ENCODE measurements around the gene MYO5A. TPM values are rescaled to one million over a fixed set of nuclear protein-coding genes. Genes with fewer than 3 reads are reported as not detected.

The MYO5A gene
- total RNA-seq, 1 experiment from 2014 or later: 17.6 TPM

DNA sequence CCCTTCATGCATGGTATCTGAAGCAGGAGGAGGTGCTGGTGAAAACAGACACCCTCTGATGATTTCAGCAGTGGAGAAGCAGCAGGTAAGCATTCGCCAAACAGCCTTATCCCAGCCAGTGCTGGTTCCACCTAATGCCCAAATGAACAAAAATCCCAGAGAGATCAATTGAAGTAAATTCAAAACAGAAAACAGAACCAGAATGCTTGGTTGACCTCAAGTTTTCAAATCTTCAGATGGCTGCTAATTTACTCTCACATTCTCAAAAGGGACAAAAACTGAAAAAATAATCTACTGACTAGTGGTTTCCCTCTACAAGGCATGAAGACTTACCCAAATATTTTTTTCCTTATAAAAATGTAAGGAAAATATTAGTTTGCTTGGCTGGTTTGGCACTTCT is 146.0 kb downstream of the MYO5A start:
- TF ChIP-seq, protein P1, sequence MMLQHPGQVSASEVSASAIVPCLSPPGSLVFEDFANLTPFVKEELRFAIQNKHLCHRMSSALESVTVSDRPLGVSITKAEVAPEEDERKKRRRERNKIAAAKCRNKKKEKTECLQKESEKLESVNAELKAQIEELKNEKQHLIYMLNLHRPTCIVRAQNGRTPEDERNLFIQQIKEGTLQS (IDR thresholded peaks at IDR 0.05): no peak
- TF ChIP-seq POLR2A (IDR thresholded peaks at IDR 0.05; ENCODE audit: borderline replicate concordance, extremely low read depth, insufficient read depth, insufficient read length): no peak
- no peak for TF ChIP-seq TCF7L2 (IDR thresholded peaks at IDR 0.05; ENCODE audit: borderline replicate concordance, extremely low read depth, insufficient read depth, insufficient read length)
- no peak for TF ChIP-seq ZFX (IDR thresholded peaks at IDR 0.05)
- TF ChIP-seq CEBPB (IDR thresholded peaks at IDR 0.05; ENCODE audit: low read depth): no peak
- no peak for TF ChIP-seq SRF (IDR thresholded peaks at IDR 0.05; ENCODE audit: low read depth)
- no peak for TF ChIP-seq YY1 (IDR thresholded peaks at IDR 0.05; ENCODE audit: extremely low read depth, insufficient replicate concordance, low read depth, low read length)
- no peak for TF ChIP-seq JUND (IDR thresholded peaks at IDR 0.05)
- TF ChIP-seq CBX3 (IDR thresholded peaks at IDR 0.05; ENCODE audit: low read depth): no peak
- no peak for TF ChIP-seq EZH2 (IDR thresholded peaks at IDR 0.05)
- TF ChIP-seq SP1 (IDR thresholded peaks at IDR 0.05; ENCODE audit: low read depth): no peak
- TF ChIP-seq, protein P2, sequence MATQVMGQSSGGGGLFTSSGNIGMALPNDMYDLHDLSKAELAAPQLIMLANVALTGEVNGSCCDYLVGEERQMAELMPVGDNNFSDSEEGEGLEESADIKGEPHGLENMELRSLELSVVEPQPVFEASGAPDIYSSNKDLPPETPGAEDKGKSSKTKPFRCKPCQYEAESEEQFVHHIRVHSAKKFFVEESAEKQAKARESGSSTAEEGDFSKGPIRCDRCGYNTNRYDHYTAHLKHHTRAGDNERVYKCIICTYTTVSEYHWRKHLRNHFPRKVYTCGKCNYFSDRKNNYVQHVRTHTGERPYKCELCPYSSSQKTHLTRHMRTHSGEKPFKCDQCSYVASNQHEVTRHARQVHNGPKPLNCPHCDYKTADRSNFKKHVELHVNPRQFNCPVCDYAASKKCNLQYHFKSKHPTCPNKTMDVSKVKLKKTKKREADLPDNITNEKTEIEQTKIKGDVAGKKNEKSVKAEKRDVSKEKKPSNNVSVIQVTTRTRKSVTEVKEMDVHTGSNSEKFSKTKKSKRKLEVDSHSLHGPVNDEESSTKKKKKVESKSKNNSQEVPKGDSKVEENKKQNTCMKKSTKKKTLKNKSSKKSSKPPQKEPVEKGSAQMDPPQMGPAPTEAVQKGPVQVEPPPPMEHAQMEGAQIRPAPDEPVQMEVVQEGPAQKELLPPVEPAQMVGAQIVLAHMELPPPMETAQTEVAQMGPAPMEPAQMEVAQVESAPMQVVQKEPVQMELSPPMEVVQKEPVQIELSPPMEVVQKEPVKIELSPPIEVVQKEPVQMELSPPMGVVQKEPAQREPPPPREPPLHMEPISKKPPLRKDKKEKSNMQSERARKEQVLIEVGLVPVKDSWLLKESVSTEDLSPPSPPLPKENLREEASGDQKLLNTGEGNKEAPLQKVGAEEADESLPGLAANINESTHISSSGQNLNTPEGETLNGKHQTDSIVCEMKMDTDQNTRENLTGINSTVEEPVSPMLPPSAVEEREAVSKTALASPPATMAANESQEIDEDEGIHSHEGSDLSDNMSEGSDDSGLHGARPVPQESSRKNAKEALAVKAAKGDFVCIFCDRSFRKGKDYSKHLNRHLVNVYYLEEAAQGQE (IDR thresholded peaks at IDR 0.05; ENCODE audit: low read depth): no peak
- TF ChIP-seq SIN3A (IDR thresholded peaks at IDR 0.05; ENCODE audit: low read depth): no peak
- TF ChIP-seq ELF1 (IDR thresholded peaks at IDR 0.05; ENCODE audit: borderline replicate concordance, low read depth): no peak
- TF ChIP-seq ZNF274 (IDR thresholded peaks at IDR 0.05; ENCODE audit: low read depth, low read length): no peak
- TF ChIP-seq, protein P3, sequence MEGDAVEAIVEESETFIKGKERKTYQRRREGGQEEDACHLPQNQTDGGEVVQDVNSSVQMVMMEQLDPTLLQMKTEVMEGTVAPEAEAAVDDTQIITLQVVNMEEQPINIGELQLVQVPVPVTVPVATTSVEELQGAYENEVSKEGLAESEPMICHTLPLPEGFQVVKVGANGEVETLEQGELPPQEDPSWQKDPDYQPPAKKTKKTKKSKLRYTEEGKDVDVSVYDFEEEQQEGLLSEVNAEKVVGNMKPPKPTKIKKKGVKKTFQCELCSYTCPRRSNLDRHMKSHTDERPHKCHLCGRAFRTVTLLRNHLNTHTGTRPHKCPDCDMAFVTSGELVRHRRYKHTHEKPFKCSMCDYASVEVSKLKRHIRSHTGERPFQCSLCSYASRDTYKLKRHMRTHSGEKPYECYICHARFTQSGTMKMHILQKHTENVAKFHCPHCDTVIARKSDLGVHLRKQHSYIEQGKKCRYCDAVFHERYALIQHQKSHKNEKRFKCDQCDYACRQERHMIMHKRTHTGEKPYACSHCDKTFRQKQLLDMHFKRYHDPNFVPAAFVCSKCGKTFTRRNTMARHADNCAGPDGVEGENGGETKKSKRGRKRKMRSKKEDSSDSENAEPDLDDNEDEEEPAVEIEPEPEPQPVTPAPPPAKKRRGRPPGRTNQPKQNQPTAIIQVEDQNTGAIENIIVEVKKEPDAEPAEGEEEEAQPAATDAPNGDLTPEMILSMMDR (IDR thresholded peaks at IDR 0.05 in 2 of 3, conservative IDR thresholded peaks at IDR 0.05 in 1 of 3; ENCODE audit: borderline replicate concordance in 1 of 3, insufficient read depth in 1 of 3, low read depth in 2 of 3, low read length in 2 of 3): no peak
- TF ChIP-seq EZH2phosphoT487 (IDR thresholded peaks at IDR 0.05; ENCODE audit: borderline replicate concordance): no peak
- ATAC-seq: no peak
- no peak overlapping the region for H3K9ac ChIP-seq (ENCODE audit: low read length)
- BruUV-seq (replicated peaks): no TSS peak
- no peaks in the 10 kb centered on the region for H3K9me2 ChIP-seq (ENCODE audit: insufficient read depth)
- no peaks in the 10 kb centered on the region for H3K27me3 ChIP-seq (ENCODE audit: insufficient read depth, low read length)
- CTCF ChIA-PET: no interaction called here
- no peaks in the 10 kb centered on the region for H3K4me1 ChIP-seq (ENCODE audit: control insufficient read depth in 1 of 2, insufficient read depth in 2 of 2, low read length in 2 of 2)
- no peak overlapping the region for H2AFZ ChIP-seq (ENCODE audit: low read depth, low read length, poor library complexity, severe bottlenecking)
- H3K36me3 ChIP-seq (ENCODE audit: control insufficient read depth in 1 of 2, insufficient read depth in 2 of 2, low read length in 2 of 2): no peaks in the 10 kb centered on the region; a peak in 1 of 4 replicates
- H3K4me3 ChIP-seq (replicated peaks in 1 of 2; ENCODE audit: low read depth in 1 of 2, low read length in 2 of 2): no peak overlapping the region
- no peaks in the 10 kb centered on the region for H4K20me1 ChIP-seq (ENCODE audit: insufficient read depth)
- POLR2A ChIA-PET: no interaction called here
- RAD21 ChIA-PET (ENCODE audit: low non-redundant PET in 1 of 2, low total read pairs in 2 of 2, uncharacterized antibody in 2 of 2, unreplicated experiment in 2 of 2): no interaction called here
- no peak for DNase-seq (ENCODE audit: low read depth, low spot score)
- H3K79me2 ChIP-seq (ENCODE audit: insufficient read depth, low read length): no peaks in the 10 kb centered on the region
- no peak overlapping the region for H3K4me2 ChIP-seq (ENCODE audit: low read length)
- no peak overlapping the region for H3K27ac ChIP-seq (ENCODE audit: low read depth, low read length)
- intact Hi-C loops (cut with micrococcal nuclease): no loop called here
- H3K9me3 ChIP-seq (ENCODE audit: control insufficient read depth in 1 of 2, insufficient read depth in 1 of 2, low read depth in 1 of 2, low read length in 2 of 2): no peaks in the 10 kb centered on the region

All from HCT116 (cell line).